ENCODE measurements around the gene CRIM1.

CRIM1 gene

GRCh38 chr2:36371928-36372391 lies 16.4 kb downstream of the CRIM1 start:
- no peak for DNase-seq

- no peak for DNase-seq
Observed at GRCh38 chr2:36373149-36373926, 17.8 kb downstream of the CRIM1 start.

GRCh38 chr2:36374585-36374984 lies 19.0 kb downstream of the CRIM1 start:
- no peak for DNase-seq

GRCh38 chr2:36376319-36376765 lies 20.8 kb downstream of the CRIM1 start:
- no peak for DNase-seq

- no peak for DNase-seq
Observed at GRCh38 chr2:36376992-36377738, 21.6 kb downstream of the CRIM1 start.

GRCh38 chr2:36379710-36380448 lies 24.3 kb downstream of the CRIM1 start:
- no peak for DNase-seq

- no peak for DNase-seq
Observed at GRCh38 chr2:36380624-36381481, 25.3 kb downstream of the CRIM1 start.

GRCh38 chr2:36381993-36382392 lies 26.4 kb downstream of the CRIM1 start:
- DNase-seq, result no peak

- DNase-seq, result no peak
Observed at GRCh38 chr2:36382472-36382871, 26.9 kb downstream of the CRIM1 start.

GRCh38 chr2:36383726-36384125 lies 28.1 kb downstream of the CRIM1 start:
- no peak for DNase-seq

- no peak for DNase-seq
Observed at GRCh38 chr2:36384454-36384853, 28.9 kb downstream of the CRIM1 start.

GRCh38 chr2:36385603-36386002 lies 30.0 kb downstream of the CRIM1 start:
- no peak for DNase-seq

GRCh38 chr2:36387258-36387916 lies 31.8 kb downstream of the CRIM1 start:
- DNase-seq, result no peak

- DNase-seq, result no peak
Observed at GRCh38 chr2:36388472-36388871, 32.9 kb downstream of the CRIM1 start.

GRCh38 chr2:36389091-36389564 lies 33.5 kb downstream of the CRIM1 start:
- no peak for DNase-seq

- no peak for DNase-seq
Observed at GRCh38 chr2:36389577-36389976, 34.0 kb downstream of the CRIM1 start.

GRCh38 chr2:36392571-36393255 lies 37.1 kb downstream of the CRIM1 start:
- DNase-seq, result no peak

- DNase-seq, result no peak
Observed at GRCh38 chr2:36393738-36394256, 38.2 kb downstream of the CRIM1 start.

GRCh38 chr2:36394804-36395203 lies 39.2 kb downstream of the CRIM1 start:
- no peak for DNase-seq

- DNase-seq, result no peak
Observed at GRCh38 chr2:36395866-36396265, 40.3 kb downstream of the CRIM1 start.

Measured in stimulated activated CD4-positive, alpha-beta T cell treated with anti-CD3 and anti-CD28 coated beads, Interleukin-15, amount 100 ng/mL, for 24 hours (primary cell).